ENCODE data around the gene KIF25.

DNA sequence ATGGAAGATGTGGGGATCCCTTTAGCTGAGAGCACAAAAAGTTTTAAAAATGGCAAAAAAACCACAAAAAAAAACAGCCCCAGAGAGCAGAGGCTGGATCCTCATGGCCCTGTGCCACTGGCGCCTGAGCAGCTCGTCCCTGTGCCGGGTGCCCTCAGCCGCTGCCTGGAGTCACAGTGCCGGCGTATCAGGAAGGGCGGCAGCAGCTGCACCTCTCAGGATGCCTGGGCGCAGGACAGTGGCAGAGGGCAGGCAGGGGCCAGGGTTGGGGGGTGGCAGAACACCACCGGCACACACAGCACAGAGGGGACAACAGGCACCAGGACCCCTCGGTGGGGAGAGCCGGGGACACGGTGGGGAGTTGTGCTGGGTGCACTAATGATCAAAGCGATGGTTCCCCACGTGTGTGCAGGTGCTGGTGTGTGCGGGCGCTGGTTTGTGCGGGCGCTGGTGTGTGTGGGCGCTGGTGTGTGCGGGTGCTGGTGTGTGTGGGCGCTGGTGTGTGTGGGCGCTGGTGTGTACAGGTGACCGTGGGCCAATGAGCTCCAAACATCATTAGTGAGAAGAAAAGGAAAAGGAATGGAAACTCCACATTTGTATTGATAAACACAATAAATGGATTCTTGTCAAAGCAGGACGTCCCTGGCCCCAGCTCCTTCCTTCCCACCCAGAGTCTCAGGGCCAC, 83.1 kb downstream of the KIF25 start:
- TF ChIP-seq CTCF (conservative IDR thresholded peaks at IDR 0.05 in 1 of 2, IDR thresholded peaks at IDR 0.05 in 1 of 2; ENCODE audit: extremely low read depth in 1 of 2, insufficient read depth in 1 of 2, low read depth in 1 of 2, low read length in 2 of 2) (no peak), EZH2 (IDR thresholded peaks at IDR 0.05; ENCODE audit: borderline replicate concordance, low read length) (no peak)

Measured in mammary epithelial cell (primary cell).